K562 (cell line): ENCODE results near the gene APC2. TPM values are rescaled to one million over a fixed set of nuclear protein-coding genes. Genes with fewer than 3 reads are reported as not detected.

ENCODE experiments used
- ADNP ChIP-seq: fragments of 200-800 bp; sonication (Bioruptor generic); IDR thresholded peaks from 2 replicates; pipeline ENCODE4 v1.6.1; 2016; ENCODE audit warnings: missing genetic modification characterization, missing compliant biosample characterization
- BHLHE40 ChIP-seq: IDR thresholded peaks from 2 replicates; pipeline ENCODE4 v1.6.1; 2011; ENCODE audit warnings: low read length, improper control_type of control experiment
- BRD9 ChIP-seq: fragments of 450-650 bp; IDR thresholded peaks from 2 replicates; pipeline ENCODE4 v1.6.1; 2018; ENCODE audit warnings: low read depth; ENCODE audit not compliant: partially characterized antibody
- BRF2 ChIP-seq: IDR thresholded peaks from 3 replicates; pipeline ENCODE4 v1.6.1; 2011; ENCODE audit warnings: borderline replicate concordance, mild to moderate bottlenecking; ENCODE audit not compliant: insufficient read length, insufficient read depth
- CCNT2 ChIP-seq: IDR thresholded peaks from 2 replicates; pipeline ENCODE4 v1.6.1; 2011; ENCODE audit warnings: borderline replicate concordance, low read depth, mild to moderate bottlenecking, moderate library complexity, mixed read lengths, low read length; ENCODE audit not compliant: insufficient read length; ENCODE audit errors: extremely low read depth
- HNRNPUL1 ChIP-seq: fragments of 200-400 bp; formaldehyde crosslinking; IDR thresholded peaks from 2 replicates; pipeline ENCODE4 v1.6.1; 2017; ENCODE audit warnings: low read length
- ILF3 ChIP-seq: fragments of 450-650 bp; IDR thresholded peaks from 2 replicates; pipeline ENCODE4 v1.6.1; 2018; ENCODE audit warnings: antibody characterized with exemption, mild to moderate bottlenecking, moderate library complexity, borderline replicate concordance
- JUNB ChIP-seq: fragments of 450-650 bp; formaldehyde crosslinking; conservative IDR thresholded peaks from 2 replicates; pipeline ENCODE4 v1.4.0; 2020; ENCODE audit warnings: mild to moderate bottlenecking
- MTF1 ChIP-seq: fragments of 250-450 bp; sonication (Bioruptor Pico); IDR thresholded peaks from 2 replicates; pipeline ENCODE4 v1.9.0; 2021; ENCODE audit warnings: moderate library complexity, mild to moderate bottlenecking, inconsistent platforms, borderline replicate concordance
- REST ChIP-seq, 2 experiments: fragments of 450-650 bp; formaldehyde crosslinking in 1 of 2; IDR thresholded peaks; 2 replicates each; pipeline versions ENCODE4 v1.4.0 to v1.6.1; 2014 to 2020; ENCODE audit warnings: mild to moderate bottlenecking in 2 of 2, borderline replicate concordance in 1 of 2, low read depth in 1 of 2
- TCFL5 ChIP-seq: fragments of 250-450 bp; sonication (Bioruptor Pico); conservative IDR thresholded peaks from 2 replicates; pipeline ENCODE4 v1.6.1; 2021; ENCODE audit warnings: mild to moderate bottlenecking, moderate library complexity, matching md5 sums
- THAP7 ChIP-seq: fragments of 250-450 bp; sonication (Bioruptor Pico); IDR thresholded peaks from 2 replicates; pipeline ENCODE4 v1.5.0; 2021
- YBX1 ChIP-seq: fragments of 450-650 bp; IDR thresholded peaks from 2 replicates; pipeline ENCODE4 v1.7.1; 2016; ENCODE audit warnings: mild to moderate bottlenecking
- ZNF408 ChIP-seq: fragments of 250-450 bp; sonication (Bioruptor Pico); IDR thresholded peaks from 2 replicates; pipeline ENCODE4 v1.4.0; 2020; ENCODE audit warnings: low read depth, mild to moderate bottlenecking, moderate library complexity
- ZNF507 ChIP-seq: conservative IDR thresholded peaks from 2 replicates; pipeline ENCODE4 v1.6.1; 2017; ENCODE audit warnings: missing genetic modification characterization, missing compliant biosample characterization
- ZNF511 ChIP-seq: sonication (generic); formaldehyde crosslinking; IDR thresholded peaks from 2 replicates; pipeline ENCODE4 v1.8.0; 2022; ENCODE audit warnings: mild to moderate bottlenecking, missing genetic modification reagents
- ZNF699 ChIP-seq: fragments of 250-450 bp; sonication (Bioruptor Pico); IDR thresholded peaks from 2 replicates; pipeline ENCODE4 v1.8.0; 2021; ENCODE audit warnings: mild to moderate bottlenecking, moderate library complexity; ENCODE audit not compliant: insufficient replicate concordance
- polyA plus RNA-seq, 8 experiments: library from polyadenylated mRNA; depleted of rRNA in 4 of 8; stranded (reverse) in 5 of 8; unstranded in 3 of 8; fragments of >200 nt; fragmentation: Nextera tagmentation in 2 of 8; fragmentation: Illumina TruSeq in 1 of 8; extraction: Ambion mirVana in 2 of 8; extraction: Trizol in 1 of 8; gene quantifications; 2 replicates each; pipeline versions ENCODE4 v1.2.1 to v1.2.3, GENCODE V29; 2011 to 2014; ENCODE audit warnings: inconsistent platforms in 1 of 8, missing spikeins in 1 of 8
- total RNA-seq, 7 experiments: library from RNA; depleted of rRNA in 6 of 7; stranded (reverse); fragments of >200 nt in 6 of 7; fragmentation: Illumina TruSeq in 2 of 7; extraction: Trizol in 2 of 7; gene quantifications; 2 replicates each; pipeline versions ENCODE4 v1.2.1 to v1.2.3, GENCODE V29; 2011 to 2021; ENCODE audit warnings: low replicate concordance in 1 of 7

APC2 gene
- total and polyA plus RNA-seq, 9 of the 15 experiments (the other 6 are each of a cell fraction or from before 2014, with no cell fraction given), result 0.01 to 0.40 (median 0.05) TPM; not detected in 3

GRCh38 chr19:1490311-1491113 is 40.6 kb downstream of the APC2 start, which contains the start of gene PCSK4 (continued):
- no peak for TF ChIP-seq ADNP (tag)
- no peak for TF ChIP-seq JUNB (CRISPR knock-in tag)
- TF ChIP-seq YBX1, result no peak
- TF ChIP-seq TCFL5 (CRISPR knock-in tag), result no peak
- TF ChIP-seq BRF2, result no peak
- no peak for TF ChIP-seq MTF1 (CRISPR knock-in tag)
- TF ChIP-seq HNRNPUL1, result no peak
- no peak; the same call in 1 of the 2 replicates for TF ChIP-seq ZNF511 (CRISPR knock-in tag)
- TF ChIP-seq REST (IDR thresholded peaks at IDR 0.05; ENCODE audit: borderline replicate concordance), result no peak; the same call in 1 of the 2 replicates
- no peak for TF ChIP-seq REST (CRISPR knock-in tag; IDR thresholded peaks at IDR 0.05; ENCODE audit: low read depth)
- TF ChIP-seq ZNF507, result no peak
- no peak for TF ChIP-seq ZNF699 (CRISPR knock-in tag)
- peak; percentile 75 for TF ChIP-seq CCNT2
- TF ChIP-seq ILF3, result no peak
- no peak for TF ChIP-seq BRD9
- TF ChIP-seq ZNF408 (CRISPR knock-in tag), result no peak
- peak; percentile 63 for TF ChIP-seq BHLHE40
- TF ChIP-seq THAP7 (CRISPR knock-in tag), result no peak
